Gastroesophageal sphincter (tissue), 3 donors: Measurements from ENCODE around the gene SLC9A5.

Source experiments
- EP300 ChIP-seq: sonication (generic); formaldehyde crosslinking; IDR thresholded peaks from one replicate; pipeline ENCODE4 v1.6.1; 2017; ENCODE audit warnings: antibody characterized with exemption, mild to moderate bottlenecking
- POLR2A ChIP-seq, 2 donors: fragments of 450-650 bp; IDR thresholded peaks; one replicate each; pipeline ENCODE4 v1.6.1; 2017; ENCODE audit warnings: antibody characterized with exemption in 2 of 2, mild to moderate bottlenecking in 2 of 2, moderate library complexity in 1 of 2
- POLR2AphosphoS5 ChIP-seq: sonication (generic); formaldehyde crosslinking; IDR thresholded peaks from one replicate; pipeline ENCODE4 v1.6.1; 2017; ENCODE audit warnings: antibody characterized with exemption
- TF ChIP-seq, protein P1 (sequence below), 4 experiments: fragments of 200-600 bp in 2 of 4; fragments of 450-650 bp in 2 of 4; sonication (generic) in 1 of 4; IDR thresholded peaks; one replicate each; pipeline ENCODE4 v1.5.1; 2017 to 2019; ENCODE audit warnings: antibody characterized with exemption in 4 of 4, mild to moderate bottlenecking in 2 of 4, moderate library complexity in 2 of 4

DNA sequence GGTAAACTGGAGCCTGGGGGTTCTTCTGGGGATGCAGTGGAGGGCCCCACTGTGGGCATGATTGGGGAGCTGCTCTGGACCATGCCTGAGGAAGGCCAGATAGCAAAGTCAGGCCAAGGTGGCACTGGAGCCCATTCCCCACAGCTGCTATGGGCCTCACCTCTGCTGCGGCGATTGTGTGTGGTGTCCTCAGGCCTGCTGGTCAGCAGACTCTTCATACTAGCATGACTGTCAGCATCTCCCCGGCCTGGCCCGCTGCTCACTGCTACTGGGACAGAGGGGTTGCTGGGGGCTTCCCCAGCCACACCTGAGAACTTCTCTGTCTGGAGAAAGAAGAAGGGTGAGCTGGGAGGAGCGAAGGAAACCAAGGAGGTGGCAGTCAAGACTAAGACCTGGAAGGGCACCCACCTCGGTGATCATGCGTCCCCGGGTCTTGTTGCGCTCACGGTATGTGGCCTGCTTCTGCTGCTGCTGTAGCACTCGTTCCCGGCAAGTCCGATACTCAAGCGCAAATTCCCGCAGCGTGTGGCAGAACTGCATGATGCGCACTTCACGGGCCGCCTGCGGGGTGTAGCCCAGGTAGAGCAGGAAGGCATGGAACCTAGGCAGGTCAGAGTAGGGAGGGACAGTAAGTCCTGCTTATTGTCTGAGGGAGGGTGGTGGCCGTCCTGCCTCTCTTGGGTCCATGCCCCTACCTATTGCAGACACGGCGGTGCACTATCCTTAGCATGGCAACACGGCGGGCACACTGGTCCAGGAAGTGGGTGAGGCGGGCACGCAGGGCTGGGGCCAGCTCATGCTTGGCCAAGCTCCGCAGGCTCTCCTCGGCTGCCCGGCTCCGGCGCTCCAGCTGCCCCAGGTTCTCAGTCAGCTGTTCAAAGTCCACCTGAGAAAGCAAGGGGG is 18.6 kb upstream of the SLC9A5 start:
- no peak for TF ChIP-seq POLR2A (IDR thresholded peaks at IDR 0.05)
- TF ChIP-seq, protein P1, sequence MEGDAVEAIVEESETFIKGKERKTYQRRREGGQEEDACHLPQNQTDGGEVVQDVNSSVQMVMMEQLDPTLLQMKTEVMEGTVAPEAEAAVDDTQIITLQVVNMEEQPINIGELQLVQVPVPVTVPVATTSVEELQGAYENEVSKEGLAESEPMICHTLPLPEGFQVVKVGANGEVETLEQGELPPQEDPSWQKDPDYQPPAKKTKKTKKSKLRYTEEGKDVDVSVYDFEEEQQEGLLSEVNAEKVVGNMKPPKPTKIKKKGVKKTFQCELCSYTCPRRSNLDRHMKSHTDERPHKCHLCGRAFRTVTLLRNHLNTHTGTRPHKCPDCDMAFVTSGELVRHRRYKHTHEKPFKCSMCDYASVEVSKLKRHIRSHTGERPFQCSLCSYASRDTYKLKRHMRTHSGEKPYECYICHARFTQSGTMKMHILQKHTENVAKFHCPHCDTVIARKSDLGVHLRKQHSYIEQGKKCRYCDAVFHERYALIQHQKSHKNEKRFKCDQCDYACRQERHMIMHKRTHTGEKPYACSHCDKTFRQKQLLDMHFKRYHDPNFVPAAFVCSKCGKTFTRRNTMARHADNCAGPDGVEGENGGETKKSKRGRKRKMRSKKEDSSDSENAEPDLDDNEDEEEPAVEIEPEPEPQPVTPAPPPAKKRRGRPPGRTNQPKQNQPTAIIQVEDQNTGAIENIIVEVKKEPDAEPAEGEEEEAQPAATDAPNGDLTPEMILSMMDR (IDR thresholded peaks at IDR 0.05), result no peak
- TF ChIP-seq EP300, result no peak
- TF ChIP-seq POLR2AphosphoS5, result no peak
